HG02759 (cell line): Measurements from ENCODE around the gene ADAMTS10.
"Not testable (repeated sequence)": the region's sequence is repeated elsewhere in the genome, so short reads cannot be mapped to it uniquely, and the experiment has no call there.

Experiments
- ATAC-seq: cut with Tn5 transposase; IDR thresholded peaks from one replicate; pipeline ENCODE4 v1.9.1; 2021; ENCODE audit warnings: mild to moderate bottlenecking, moderate library complexity; ENCODE audit not compliant: unreplicated experiment

ADAMTS10 gene

DNA sequence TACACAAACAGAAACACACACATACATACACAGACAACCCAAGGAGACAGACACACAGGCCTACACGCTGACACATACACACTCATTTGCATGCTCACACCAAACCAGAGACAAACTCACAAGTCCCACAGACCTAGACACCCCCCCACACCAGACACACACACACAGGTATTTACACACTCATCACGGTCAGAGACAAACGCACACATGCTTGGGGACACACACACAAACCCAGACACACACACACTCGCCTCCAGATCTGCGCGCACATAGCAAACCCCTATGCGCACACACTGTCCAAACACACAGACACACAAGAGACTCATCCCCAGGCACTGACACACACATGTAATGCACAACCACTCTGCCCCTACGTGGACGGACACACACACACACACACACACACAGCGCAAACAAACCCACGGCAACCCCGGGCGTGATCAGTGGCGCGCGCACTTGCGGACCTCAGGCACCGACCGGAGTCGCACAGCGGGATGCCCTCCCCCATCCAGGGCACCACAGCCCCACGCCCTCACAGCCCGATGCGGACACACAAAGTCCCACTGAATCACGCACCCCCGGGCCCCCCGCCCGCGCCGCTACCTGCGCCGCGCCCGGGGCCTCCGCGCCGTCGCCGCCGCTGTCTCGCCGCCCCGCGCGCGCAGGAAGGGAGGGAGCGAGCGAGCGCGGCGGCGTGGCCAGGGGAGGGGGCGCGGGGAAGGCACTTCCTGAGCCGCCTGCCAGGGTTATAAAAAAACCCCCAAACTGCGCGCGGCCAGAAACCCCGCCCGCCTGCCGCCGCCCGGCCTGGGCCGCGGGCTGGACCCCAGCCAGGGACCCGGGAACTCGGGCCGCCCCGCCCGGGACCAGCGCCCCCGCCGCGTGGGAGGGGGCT, at the start of gene ADAMTS10:
ADAMTS10 (minus strand) TSS at position 675 of the 895 bp plus-strand sequence. CDS start 5,005 bp downstream, outside the sequence.
- ATAC-seq, result no peak

DNA sequence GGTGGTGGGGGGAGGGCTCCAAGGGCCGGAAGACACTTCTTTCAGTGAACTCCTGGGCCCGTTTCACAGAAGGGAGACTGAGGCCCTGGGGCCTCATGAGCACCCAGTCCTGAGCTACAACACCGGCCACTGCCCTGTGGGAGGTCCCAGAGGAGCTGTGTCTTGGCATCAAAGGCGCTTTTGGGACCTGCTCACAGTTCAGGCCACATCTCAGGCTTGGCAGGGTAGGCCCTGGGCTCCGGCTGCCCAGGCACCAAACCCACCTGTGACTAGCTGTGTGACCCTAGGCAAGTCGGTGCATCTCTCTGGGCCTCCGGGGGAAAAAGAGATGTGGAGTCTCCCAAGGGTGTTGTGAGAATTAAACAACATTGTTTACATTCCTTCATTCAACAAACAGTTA, 49.4 kb upstream of the ADAMTS10 start:
- no peak for ATAC-seq

DNA sequence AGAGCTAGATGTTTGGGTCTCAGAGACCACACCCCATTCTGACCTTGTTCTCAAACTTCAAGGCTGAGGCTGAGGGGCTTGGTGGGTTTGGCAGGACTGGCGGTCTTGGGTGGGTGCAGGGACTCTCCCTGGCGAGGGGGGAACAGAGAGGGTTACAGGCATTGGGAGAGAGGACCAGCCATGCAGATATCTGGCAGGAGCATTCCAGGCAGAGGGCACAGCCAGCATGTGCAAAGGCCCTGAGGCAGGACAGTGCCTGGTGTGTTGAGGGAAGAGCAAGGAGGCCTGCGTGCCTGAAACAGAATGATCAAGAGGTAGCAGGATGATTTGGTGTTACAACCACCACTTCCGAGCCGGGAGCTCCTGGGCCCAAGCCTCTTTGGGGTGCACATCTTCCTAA, 47.4 kb upstream of the ADAMTS10 start:
- ATAC-seq, result no peak

DNA sequence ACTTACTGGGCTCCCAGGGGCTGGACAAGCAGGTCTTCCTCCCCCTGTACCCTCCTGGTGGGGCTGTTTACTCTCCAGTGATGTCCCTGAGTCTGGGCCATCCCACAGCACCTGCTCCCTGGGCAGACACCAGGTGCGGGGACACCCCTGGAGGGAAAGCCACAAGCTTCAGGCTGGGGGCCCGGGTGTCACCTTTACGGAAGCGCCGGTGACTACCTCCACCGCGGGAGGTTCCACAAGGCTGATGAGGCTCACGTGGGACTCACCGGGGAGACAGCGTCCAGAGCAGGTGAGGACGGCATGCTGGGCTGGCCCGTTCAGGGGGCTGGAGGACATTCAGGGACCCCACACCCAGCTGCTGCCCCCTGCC, 44.8 kb upstream of the ADAMTS10 start:
- ATAC-seq, result no peak

DNA sequence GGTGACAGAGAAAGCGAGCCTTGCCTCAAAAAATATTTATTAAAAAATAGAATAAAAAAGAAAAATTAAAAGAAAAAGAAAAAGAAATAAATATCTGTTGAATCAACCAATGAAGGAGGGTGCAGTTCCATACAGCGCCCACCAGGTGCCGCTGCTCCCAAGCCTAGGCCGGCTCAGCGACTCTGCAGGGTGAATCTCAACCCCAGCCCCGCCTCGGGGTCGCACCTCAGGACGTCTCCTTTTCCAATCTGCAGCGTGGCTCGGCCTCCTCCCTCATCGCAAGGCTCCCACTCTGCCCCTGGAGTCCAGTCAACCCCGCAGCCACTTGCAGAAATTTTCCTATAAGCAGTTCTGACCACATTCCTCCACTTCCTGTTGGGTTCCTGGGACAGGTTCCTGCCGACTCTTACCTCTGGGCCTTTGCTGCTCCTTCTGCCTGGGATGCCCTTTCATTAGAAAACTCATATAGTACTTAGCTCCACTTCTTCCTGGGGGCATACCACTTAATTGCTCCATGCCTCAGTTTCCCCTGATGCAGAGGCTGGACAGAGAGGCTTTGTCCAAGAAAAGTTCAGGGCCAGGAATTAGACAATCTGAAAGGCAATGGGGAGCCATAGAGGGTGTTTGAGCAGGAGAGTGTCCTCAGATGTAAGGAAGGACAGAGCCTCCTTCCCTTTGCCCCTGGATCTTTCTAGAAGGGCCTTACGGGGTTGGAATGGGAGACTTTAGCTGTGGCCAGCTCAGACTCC, 44.2 kb upstream of the ADAMTS10 start:
- no peak for ATAC-seq

DNA sequence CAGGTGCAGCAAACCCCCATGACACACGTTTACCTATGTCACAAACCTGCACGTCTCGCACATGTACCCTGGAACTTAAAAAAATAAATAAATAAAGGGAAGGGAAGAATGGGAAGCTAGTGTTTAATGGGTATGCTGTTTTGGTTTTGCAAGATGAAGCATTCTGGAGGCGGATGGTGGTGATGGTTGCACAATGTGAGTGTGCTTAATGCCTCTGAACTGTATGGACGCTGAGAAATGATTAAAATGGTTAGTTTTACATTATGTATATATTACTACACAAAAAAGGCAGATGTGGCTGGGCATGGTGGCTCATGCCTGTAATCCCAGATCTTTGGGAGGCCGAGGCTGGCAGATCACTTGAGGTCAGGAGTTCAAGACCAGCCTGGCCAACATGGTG, 37.7 kb upstream of the ADAMTS10 start:
- ATAC-seq, result no peak

DNA sequence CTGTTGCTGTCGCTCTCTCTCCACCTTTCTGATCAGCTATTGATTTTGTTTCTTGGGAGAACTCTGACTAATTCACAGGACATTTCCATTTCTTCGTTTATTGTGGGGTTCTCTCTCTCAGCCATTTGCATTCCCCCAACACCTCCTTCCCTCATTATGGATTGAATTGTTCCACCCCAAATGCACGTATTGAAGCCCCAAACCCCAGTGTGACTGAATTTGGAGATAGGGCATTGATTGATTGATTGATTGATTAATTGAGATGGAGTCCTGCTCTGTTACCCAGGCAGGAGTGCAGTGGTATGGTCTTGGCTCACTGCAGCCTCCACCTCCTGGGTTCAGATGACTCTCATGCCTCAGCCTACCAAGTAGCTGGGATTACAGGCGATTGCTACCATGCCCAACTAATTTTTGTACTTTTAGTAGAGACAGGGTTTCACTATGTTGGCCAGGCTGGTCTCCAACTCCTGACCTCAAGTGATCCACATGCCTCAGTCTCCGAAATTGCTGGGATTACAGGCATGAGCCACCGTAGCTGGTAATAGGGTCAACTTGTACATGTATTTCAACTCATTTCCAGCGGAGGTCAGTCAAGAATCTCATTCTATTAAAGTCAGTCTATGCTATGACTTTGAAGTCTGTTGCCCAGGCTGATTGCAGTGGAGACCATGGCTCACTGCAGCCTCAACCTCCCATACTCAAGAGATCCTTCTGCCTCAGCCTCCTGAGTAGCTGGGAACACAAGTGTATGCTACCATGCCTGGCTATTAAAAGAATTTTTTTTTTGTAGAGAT, 33.5 kb upstream of the ADAMTS10 start:
- no peak for ATAC-seq

DNA sequence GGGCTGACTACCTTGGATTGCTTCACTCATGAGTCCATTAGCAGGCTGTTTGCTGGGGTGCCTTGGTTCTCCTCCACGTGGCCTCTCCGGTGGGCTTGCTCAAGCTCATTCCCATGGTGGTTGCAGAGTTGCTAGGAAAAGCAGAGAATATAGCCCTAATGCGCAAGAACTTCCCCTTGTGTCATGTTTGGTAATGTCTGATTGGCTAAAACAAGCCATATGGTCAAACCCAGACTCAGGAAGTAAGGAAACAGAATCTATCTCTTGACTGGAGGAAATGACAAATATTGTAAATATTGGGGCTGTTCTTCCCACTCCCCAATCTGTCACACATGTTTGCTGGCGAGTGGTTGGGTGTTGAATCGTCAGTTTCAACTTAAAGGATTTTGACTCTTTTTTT, 32.0 kb upstream of the ADAMTS10 start:
- ATAC-seq, result no peak

DNA sequence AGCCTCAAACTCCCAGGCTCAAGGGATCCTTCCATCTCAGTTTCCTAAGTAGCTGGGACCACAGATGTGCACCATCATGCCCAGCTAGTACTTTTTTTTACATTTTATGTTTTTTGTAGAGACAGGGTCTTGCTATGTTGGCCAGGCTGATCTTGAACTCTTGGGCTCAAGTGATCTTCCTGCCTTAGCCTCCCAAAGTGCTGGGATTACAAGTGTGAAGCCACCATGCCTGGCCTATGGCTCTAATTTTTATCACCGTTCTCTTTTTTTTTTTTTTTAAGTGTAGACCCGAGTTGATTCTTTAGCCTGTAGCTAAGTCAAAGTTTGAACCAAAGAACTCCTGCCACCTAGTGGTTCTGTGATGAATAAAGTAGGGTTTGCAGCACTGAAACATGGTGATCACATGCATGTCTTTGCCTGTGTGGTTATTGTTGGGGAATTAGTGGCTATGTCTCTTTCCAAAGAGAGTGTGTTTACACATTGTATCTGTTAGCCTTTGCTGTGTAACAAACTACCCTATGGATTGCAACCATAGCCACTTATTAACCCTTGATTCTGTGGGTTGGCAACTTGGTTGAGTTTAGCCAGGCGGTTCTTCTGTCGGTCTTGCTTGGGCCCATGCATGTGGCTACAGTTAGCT, 31.5 kb upstream of the ADAMTS10 start:
- no peak for ATAC-seq

DNA sequence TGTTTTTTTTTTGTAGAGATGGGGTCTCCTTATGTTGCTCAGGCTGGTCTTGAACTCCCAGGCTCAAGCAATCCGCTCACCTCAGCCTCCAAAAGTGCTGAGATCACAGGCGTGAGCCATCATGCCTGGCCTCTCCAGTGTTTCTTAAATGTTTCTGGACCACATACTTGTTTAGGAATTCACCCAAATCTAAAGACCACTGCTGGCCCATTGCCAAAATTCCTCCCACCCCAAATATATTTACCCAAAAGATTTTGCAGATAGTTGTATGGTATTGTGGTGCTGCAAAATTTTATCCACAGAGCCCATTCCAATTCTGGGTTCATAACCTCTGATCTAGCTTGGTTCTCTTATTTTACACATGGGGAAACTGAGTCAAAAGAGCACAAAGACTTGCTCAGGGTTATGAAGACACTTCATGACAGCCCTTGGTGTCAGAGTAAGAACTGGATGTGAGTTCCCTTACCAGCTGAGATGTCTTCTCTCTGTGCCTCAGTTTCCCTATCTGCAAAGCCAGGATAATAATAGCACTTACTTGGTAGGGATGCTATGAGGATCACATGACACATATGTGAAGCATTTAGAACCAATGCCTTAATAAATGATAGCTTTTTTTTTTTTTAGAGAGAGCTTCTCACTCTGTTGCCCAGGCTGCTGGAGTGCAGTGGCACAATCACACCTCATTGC, 30.8 kb upstream of the ADAMTS10 start:
- ATAC-seq, result no peak

DNA sequence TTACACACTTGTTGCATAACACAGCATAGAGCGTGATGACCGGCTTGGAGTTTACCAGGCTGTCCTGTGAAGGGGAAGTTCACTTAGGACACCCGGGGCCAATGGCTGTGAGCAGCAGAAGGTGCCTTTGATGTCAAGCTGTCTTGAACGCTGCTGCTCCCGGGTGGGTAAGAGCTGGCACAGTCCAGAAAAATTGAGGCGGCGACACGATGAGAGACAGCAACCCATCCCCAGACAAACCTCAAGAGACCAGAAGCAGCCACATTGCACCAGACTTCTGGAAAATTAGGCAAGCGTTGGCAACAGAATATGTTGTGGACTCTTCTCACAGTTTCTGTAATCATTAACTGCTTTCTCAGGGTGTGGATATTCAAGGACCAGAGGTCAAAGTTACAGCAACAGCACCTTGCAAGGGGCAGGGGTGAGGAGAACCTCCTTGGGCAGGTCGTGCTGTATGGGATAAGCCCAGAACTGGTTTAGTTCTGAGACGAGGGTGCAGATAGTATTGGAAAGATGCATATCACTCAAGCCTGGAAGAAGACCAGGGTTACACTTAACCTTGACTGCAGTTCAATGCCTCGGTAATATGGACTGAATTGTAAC, 30.0 kb upstream of the ADAMTS10 start:
- ATAC-seq, result no peak

DNA sequence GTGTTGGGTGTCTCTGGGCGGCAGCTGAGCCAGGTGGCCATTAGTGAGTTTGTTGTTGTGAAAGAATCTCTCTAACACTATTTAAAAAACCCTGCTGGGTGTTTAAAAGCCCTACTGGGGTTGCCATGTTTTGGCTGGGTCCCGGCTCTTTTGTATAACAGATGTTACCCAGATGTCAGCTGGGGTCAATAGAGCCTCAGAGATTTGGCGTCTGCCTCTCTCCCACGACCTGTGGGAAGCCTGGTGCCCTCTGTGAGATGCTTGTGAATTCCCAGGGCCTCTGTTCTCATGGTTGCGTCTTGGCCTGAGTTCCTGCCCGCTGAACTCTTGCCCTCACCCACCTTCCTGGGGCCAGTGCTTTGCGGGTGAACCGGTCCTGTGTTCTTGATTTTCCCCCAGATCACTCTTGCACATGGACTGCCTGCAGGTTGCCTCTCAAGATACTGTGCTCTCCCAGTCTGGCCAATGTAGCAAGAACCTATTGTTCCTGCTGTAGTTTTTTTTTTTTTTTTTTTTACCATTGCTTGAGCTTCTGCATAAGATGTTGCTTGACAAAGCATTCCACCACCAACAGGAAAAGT, 29.4 kb upstream of the ADAMTS10 start:
- ATAC-seq, result no peak

DNA sequence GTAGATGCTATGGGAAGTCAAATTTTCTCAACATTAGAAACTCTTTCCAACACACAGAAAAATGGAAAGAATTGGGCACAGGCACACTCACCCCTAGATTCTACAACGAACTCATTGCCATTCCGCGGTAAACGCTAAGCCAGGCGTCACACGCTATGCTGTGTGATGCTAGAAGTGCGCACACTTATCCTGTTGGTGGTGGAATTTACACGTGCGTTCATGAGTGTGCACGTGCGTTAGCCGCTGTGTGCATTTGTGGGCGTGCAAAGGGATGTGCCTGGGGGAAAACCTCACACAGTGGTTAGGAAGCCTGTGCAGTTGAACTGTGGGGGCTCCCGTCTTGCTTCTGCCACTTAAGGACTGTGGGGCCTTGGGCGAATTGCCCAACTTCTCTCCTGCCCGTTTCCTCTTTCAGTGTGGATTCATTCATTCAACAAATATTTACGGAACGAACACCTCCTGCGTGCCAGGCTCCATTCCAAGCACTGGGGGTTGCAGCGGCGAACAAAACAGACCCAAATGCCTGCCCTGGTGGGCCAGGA, 27.6 kb upstream of the ADAMTS10 start:
- ATAC-seq, result no peak

DNA sequence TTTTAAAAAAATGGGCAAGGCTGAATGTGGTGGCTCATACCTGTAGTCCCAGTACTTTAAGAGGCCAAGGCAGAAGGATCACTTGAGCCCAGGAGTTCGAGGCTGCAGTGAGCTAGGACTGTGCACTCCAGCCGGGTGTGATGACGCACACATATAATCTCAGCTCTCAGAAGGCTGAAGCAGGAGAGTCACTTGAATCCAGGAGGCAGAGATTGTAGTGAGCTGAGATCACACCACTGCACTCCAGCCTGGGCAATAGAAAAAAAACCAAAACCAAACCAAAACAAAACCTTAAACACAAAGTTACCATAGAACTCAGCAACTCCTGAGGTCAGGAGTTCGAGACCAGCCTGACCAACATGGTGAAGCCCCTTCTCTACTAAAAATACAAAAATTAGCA, 26.6 kb upstream of the ADAMTS10 start:
- ATAC-seq, result not testable (repeated sequence)

DNA sequence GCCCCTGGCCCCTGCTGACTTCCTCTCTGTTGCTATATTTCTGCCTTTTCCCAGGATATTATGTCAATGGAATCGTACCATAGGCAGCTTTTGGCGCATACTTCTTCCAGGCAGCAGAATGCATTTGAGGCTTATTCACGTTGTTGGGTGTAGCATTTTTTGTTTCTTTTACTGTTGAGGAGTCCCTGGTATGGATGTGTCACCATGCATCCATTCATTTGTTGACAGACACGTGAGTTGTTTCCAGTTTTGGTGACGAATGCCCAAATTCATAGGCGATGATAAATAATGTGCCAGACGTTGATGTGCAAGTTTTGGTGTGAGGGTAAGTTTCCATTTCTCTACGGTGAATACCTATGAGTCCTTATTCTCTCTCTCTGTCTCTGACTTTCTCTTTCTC, 24.9 kb upstream of the ADAMTS10 start:
- ATAC-seq, result no peak

DNA sequence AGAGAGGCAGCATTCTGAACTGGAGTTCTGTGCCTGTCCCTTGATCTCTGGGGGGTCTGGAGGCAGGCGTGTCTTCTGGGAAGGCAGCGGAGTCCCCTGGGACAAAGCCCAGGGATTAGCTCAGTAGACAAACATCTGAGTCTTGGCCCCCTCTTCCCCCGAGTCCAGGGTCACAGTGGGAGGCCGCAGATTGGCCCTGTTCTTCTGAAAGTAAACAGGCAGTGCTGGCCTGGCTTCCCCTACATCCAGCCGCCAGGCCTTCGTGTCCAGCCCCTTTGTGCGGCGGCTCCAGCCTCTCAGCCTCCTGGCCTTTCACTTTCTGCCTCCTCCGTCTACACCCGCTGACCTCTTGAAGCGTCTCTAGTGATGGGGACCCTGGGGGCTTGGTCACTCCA, 20.9 kb upstream of the ADAMTS10 start:
- ATAC-seq, result no peak

DNA sequence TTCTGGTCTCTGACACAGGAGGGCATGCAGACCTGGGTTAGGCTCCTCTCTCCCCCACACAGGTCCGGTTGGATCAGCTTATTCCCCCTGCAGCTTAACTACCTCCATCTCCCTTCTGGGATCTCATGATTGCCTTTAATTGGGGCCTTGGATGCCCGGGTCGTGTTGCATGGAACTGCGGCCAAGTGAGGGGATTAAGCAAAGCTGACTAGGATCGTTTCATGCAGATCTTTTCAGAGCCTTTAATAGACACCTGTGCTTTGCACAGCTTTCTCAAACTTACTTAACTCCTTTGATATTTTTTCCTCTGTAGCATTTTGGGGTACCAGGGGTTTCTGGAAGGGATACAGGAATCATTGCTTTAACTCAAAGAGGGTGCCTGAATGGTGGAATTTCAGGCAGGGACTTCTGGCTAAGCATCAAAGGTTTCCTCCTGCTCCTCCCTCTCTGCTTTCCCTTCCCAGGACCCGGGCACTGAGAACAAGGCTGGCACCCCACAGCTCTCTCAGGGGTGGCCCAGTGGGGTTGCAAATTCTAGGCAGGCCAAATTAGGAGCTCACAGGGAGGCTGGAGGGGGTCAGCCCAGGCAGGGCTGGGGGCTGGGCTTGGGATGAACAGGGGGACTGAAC, 20.4 kb upstream of the ADAMTS10 start:
- no peak for ATAC-seq

DNA sequence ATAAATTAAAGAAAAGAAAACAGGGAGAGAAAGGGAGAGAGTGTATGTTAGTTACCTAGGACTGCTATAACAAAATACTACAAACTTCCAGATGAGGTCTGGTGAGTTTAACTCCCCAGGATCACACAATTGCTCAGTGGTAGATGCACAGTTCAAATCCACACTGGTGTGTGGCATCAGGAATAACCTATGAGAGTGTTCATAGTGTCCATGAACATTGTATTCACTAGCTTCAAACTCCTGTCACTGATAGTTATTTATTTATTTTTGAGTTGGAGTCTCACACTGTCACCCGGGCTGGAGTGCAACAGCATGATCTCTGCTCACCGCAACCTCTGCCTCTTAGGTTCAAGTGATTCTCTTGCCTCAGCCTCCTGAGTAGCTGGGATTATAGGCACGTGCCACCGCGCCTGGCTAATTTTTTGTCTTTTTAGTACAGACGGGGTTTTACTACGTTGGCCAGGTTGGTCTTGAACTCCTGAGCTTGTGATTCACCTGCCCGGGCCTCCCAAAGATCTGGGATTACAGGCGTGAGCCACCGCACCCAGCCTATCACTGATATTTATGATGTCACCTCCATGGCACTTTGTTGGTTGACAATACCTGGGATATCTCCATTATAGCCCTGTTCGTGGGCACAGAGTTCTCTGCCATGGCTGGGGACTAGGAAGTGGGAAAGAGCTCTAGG, 19.6 kb upstream of the ADAMTS10 start, which contains the start of gene NFILZ:
NFILZ (plus strand) TSS at position 638 of the 688 bp plus-strand sequence. CDS start 46,133 bp downstream, outside the sequence.
- ATAC-seq, result no peak
